ENCODE results near the gene PLB1. TPM values are rescaled to one million over a fixed set of nuclear protein-coding genes. Genes with fewer than 3 reads are reported as not detected.
A peak's percentile ranks its signal among the peaks of the same experiment; 100 is the strongest.
"Not testable (repeated sequence)": the region's sequence is repeated elsewhere in the genome, so short reads cannot be mapped to it uniquely, and the experiment has no call there.

PLB1 gene
- total and polyA plus RNA-seq, 3 experiments from 2014 or later, result 0.16 to 0.39 (median 0.35) TPM

GRCh38 chr2:28471701-28472236, 24.1 kb upstream of the PLB1 start:
- H3K9me3 ChIP-seq (ENCODE audit: low read length), result no peaks in the 10 kb centered on the region
- H3K27me3 ChIP-seq (ENCODE audit: insufficient read depth, low read length, poor library complexity, severe bottlenecking), result no peaks in the 10 kb centered on the region
- H3K4me3 ChIP-seq (ENCODE audit: low read length), result no peak overlapping the region
- Mint-ChIP-seq H3K27me3 (peaks cover 2 to 3% of the 10 kb centered on the region in 2 donors), H3K9me3 (peaks cover 0 to 7% (median 0%) of the 10 kb centered on the region in 5 donors), H3K27ac (peak overlapping the region in 2 of 8 donors; percentile 44 to 55), H3K4me1 (peaks cover 0 to 3% (median 2%) of the 10 kb centered on the region in 3 donors), H3K4me3 (no peak overlapping the region), H3K36me3 (no peaks in the 10 kb centered on the region)
- peaks cover 6% of the 10 kb centered on the region for H3K4me1 ChIP-seq (ENCODE audit: insufficient read depth, low read length)
- POLR2A ChIA-PET, result no interaction called here
- no peaks in the 10 kb centered on the region for H3K36me3 ChIP-seq (ENCODE audit: insufficient read depth, low read length)
- no peak for DNase-seq
- CTCF ChIA-PET, result no interaction called here
- H3K27ac ChIP-seq (ENCODE audit: low read depth, low read length), result no peak overlapping the region

DNA sequence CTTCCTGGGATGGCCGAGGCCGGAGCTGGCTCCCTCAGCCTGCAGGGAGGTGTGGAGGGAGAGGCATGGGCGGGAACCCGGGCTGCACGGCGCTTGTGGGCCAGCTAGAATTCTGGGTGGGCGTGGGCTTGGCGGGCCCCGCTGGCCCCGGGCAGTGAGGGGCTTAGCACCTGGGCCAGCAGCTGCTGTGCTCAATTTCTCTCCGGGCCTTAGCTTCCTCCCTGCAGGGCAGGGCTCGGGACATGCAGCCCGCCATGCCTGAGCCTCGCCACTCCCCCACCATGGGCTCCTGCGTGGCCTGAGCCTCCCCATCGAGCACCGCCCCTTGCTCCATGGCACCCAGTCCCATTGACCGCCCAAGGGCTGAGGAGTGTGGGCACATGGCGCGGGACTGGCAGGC, 23.2 kb upstream of the PLB1 start:
- POLR2A ChIA-PET, H3K9me3 Mint-ChIP-seq: not testable (repeated sequence)

GRCh38 chr2:28475088-28475595, 20.7 kb upstream of the PLB1 start:
- Mint-ChIP-seq H3K9me3 (peaks cover 0 to 7% (median 0%) of the 10 kb centered on the region in 5 donors), H3K27ac (no peak overlapping the region), H3K36me3 (no peaks in the 10 kb centered on the region), H3K4me3 (no peak overlapping the region), H3K4me1 (peaks cover 0 to 1% (median 1%) of the 10 kb centered on the region in 3 donors), H3K27me3 (peaks cover 0 to 2% of the 10 kb centered on the region in 2 donors)
- Histone ChIP-seq H3K9me3 (ENCODE audit: low read length) (no peaks in the 10 kb centered on the region), H3K36me3 (ENCODE audit: insufficient read depth, low read length) (no peaks in the 10 kb centered on the region), H3K27me3 (ENCODE audit: insufficient read depth, low read length, poor library complexity, severe bottlenecking) (no peaks in the 10 kb centered on the region), H3K4me3 (ENCODE audit: low read length) (no peak overlapping the region), H3K4me1 (ENCODE audit: insufficient read depth, low read length) (peaks cover 6% of the 10 kb centered on the region), H3K27ac (ENCODE audit: low read depth, low read length) (no peak overlapping the region)
- ChIA-PET CTCF (no interaction called here), POLR2A (no interaction called here)
- no peak for DNase-seq

More for the DNA sequence above, 23.2 kb upstream of the PLB1 start:
- H3K4me3 Mint-ChIP-seq; H3K27me3 ChIP-seq (ENCODE audit: insufficient read depth, low read length, poor library complexity, severe bottlenecking); H3K4me3 ChIP-seq (ENCODE audit: low read length); H3K4me1 ChIP-seq (ENCODE audit: insufficient read depth, low read length); H3K36me3 ChIP-seq (ENCODE audit: insufficient read depth, low read length); H3K27me3 Mint-ChIP-seq; H3K4me1 Mint-ChIP-seq; H3K9me3 ChIP-seq (ENCODE audit: low read length); H3K27ac Mint-ChIP-seq; H3K36me3 Mint-ChIP-seq; DNase-seq; H3K27ac ChIP-seq (ENCODE audit: low read depth, low read length): not testable (repeated sequence)
- CTCF ChIA-PET, result interaction anchor here (1.3 kb wide), 1 partner anchor 18 kb away, joined by 3 read pairs; no protein-coding TSS in a partner anchor

DNA sequence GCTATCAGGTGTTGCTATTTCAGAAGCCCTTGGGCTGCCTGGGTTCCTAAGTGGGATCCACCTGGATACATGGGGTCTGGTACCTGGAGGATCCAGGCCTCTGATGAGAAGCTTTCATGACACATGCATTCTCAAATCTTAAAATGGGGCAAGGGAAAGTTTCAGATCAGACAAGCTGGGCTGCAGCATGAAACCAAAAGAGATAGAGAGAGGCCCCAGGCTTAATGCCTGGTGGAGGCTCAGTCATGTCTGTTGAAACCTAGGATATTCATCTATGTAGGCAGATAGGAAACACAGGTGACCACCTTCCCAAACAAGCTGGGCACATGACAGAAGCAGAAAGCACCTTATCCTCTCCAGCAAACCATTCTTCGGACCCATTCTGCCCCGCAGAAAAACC, 18.8 kb upstream of the PLB1 start:
- ChIA-PET CTCF (no interaction called here), POLR2A (no interaction called here)
- Mint-ChIP-seq H3K27ac (no peak overlapping the region), H3K4me1 (no peaks in the 10 kb centered on the region), H3K27me3 (peaks cover 0 to 2% of the 10 kb centered on the region in 2 donors), H3K4me3 (no peak overlapping the region), H3K9me3 (peaks cover 0 to 7% (median 0%) of the 10 kb centered on the region in 5 donors), H3K36me3 (peaks cover 0 to 1% (median 0%) of the 10 kb centered on the region in 3 donors)
- H3K4me1 ChIP-seq (ENCODE audit: insufficient read depth, low read length), result no peaks in the 10 kb centered on the region
- no peaks in the 10 kb centered on the region for H3K27me3 ChIP-seq (ENCODE audit: insufficient read depth, low read length, poor library complexity, severe bottlenecking)
- no peak overlapping the region for H3K27ac ChIP-seq (ENCODE audit: low read depth, low read length)
- H3K9me3 ChIP-seq (ENCODE audit: low read length), result no peaks in the 10 kb centered on the region
- DNase-seq, result no peak
- H3K4me3 ChIP-seq (ENCODE audit: low read length), result no peak overlapping the region
- no peaks in the 10 kb centered on the region for H3K36me3 ChIP-seq (ENCODE audit: insufficient read depth, low read length)

DNA sequence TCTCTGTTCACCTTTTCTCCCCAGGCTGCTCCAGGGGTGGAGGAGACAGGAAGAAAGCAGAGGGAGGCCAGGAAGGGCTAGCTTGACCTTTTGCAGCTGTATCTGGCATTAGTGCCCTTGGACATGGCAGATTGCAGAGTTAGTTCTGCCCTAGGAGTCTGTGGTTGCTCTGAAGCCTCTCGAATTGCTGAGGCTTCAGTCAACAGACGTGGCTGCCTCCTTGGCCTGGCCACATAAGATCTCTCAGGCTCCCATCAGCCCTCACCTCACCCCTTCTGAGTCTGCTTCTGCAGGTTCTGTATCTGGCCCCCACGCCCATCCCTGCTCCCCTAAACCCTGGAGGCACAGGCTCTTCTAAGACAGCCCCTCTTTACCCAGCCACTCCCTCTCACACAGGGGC, 18.2 kb upstream of the PLB1 start:
- DNase-seq, result no peak
- ChIA-PET CTCF (no interaction called here), POLR2A (no interaction called here)
- Histone ChIP-seq H3K27me3 (ENCODE audit: insufficient read depth, low read length, poor library complexity, severe bottlenecking) (no peaks in the 10 kb centered on the region), H3K4me3 (ENCODE audit: low read length) (no peak overlapping the region), H3K4me1 (ENCODE audit: insufficient read depth, low read length) (no peaks in the 10 kb centered on the region), H3K36me3 (ENCODE audit: insufficient read depth, low read length) (no peaks in the 10 kb centered on the region), H3K9me3 (ENCODE audit: low read length) (no peaks in the 10 kb centered on the region), H3K27ac (ENCODE audit: low read depth, low read length) (no peak overlapping the region)
- Mint-ChIP-seq H3K4me3 (no peak overlapping the region), H3K27me3 (peaks cover 2 to 3% of the 10 kb centered on the region in 2 donors), H3K4me1 (no peaks in the 10 kb centered on the region), H3K27ac (no peak overlapping the region), H3K9me3 (peaks cover 0 to 7% (median 0%) of the 10 kb centered on the region in 5 donors), H3K36me3 (peaks cover 0 to 1% (median 0%) of the 10 kb centered on the region in 3 donors)

DNA sequence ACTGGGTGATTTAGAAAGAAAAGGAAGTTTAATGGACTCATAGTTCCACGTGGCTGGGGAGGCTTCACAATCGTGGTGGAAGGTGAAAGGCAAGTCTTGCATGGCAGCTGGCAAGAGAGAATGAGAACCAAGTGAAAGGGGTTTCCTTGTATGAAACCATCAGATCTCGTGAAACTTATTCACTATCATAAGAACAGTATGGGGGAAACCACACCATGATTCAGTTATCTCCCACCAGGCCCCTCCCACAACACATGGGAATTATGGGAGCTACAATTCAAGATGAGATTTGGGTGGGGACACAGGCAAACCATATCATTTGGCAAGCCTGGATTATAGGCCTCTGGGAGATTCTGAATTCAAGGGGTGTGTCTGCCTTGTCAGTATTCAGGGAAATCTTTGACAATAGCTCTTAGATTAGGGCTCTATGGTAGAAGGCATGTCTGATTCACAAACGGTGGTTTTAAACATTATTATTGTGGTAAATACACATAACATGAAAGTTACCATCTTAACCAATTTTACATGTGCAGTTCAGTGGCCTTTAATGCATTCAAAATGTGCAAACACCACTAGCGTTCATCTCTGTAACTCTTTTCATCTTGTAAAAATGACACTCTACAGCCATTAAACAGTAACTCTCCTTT, 15.3 kb upstream of the PLB1 start:
- H3K4me1 Mint-ChIP-seq, result no peaks in the 10 kb centered on the region
- H3K27ac Mint-ChIP-seq, result no peak overlapping the region
- peaks cover 0 to 1% (median 0%) of the 10 kb centered on the region in 3 donors for H3K36me3 Mint-ChIP-seq
- no peak overlapping the region for H3K27ac ChIP-seq (ENCODE audit: low read depth, low read length)
- H3K36me3 ChIP-seq (ENCODE audit: insufficient read depth, low read length), result no peaks in the 10 kb centered on the region
- no peaks in the 10 kb centered on the region for H3K27me3 ChIP-seq (ENCODE audit: insufficient read depth, low read length, poor library complexity, severe bottlenecking)
- no peak for DNase-seq
- H3K4me3 Mint-ChIP-seq, result no peak overlapping the region
- peaks cover 0 to 3% (median 0%) of the 10 kb centered on the region in 5 donors for H3K9me3 Mint-ChIP-seq
- ChIA-PET POLR2A (no interaction called here), CTCF (no interaction called here)
- peaks cover 2 to 10% of the 10 kb centered on the region in 2 donors for H3K27me3 Mint-ChIP-seq
- H3K4me3 ChIP-seq (ENCODE audit: low read length), result no peak overlapping the region
- H3K4me1 ChIP-seq (ENCODE audit: insufficient read depth, low read length), result no peaks in the 10 kb centered on the region
- no peaks in the 10 kb centered on the region for H3K9me3 ChIP-seq (ENCODE audit: low read length)

DNA sequence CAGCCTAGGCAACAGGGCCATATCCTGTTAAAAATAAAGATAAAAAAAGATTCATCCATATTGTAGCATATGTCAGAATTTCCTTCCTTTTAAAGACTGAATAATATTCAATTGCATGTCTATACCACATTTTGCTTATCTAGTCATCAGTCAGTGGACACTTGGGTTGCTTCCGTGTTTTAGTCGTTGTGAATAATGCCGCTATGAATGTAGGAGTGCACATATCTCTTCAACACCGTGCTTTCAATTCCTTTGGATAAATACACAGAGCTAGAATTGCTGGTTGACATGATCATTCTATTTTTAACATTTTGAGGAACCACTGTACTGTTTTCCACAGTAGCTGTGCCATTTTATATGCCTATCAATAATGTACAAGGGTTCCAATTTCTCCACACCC, 14.0 kb upstream of the PLB1 start:
- no peak overlapping the region for H3K27ac Mint-ChIP-seq
- Histone ChIP-seq H3K27me3 (ENCODE audit: insufficient read depth, low read length, poor library complexity, severe bottlenecking) (no peaks in the 10 kb centered on the region), H3K27ac (ENCODE audit: low read depth, low read length) (no peak overlapping the region), H3K9me3 (ENCODE audit: low read length) (no peaks in the 10 kb centered on the region), H3K4me3 (ENCODE audit: low read length) (no peak overlapping the region), H3K36me3 (ENCODE audit: insufficient read depth, low read length) (no peaks in the 10 kb centered on the region), H3K4me1 (ENCODE audit: insufficient read depth, low read length) (no peaks in the 10 kb centered on the region)
- ChIA-PET POLR2A (no interaction called here), CTCF (no interaction called here)
- H3K4me1 Mint-ChIP-seq, result no peaks in the 10 kb centered on the region
- no peak for DNase-seq
- H3K9me3 Mint-ChIP-seq, result no peaks in the 10 kb centered on the region
- peaks cover 2 to 10% of the 10 kb centered on the region in 2 donors for H3K27me3 Mint-ChIP-seq
- peaks cover 0 to 1% (median 0%) of the 10 kb centered on the region in 3 donors for H3K36me3 Mint-ChIP-seq
- H3K4me3 Mint-ChIP-seq, result no peak overlapping the region

DNA sequence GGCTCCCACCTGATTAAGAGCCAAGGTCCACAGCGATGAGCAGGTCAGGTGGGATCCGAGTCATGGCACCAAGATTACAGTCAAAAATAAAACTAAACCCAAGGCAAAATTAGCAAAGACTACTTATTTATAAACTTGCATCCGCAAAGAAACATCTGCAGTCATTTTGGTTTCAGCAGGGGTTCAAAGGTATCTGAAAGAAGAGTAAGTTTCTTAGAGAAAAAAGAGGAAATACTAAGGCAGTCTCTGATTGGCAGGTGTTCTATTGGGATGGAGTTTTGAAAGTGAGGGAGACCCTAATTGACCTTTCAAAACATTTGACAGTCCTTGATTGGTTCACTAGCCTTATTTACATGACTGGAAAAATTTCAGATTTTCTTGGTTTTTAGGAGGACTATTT, 11.0 kb upstream of the PLB1 start:
- Histone ChIP-seq H3K9me3 (ENCODE audit: low read length) (no peaks in the 10 kb centered on the region), H3K27ac (ENCODE audit: low read depth, low read length) (no peak overlapping the region), H3K4me1 (ENCODE audit: insufficient read depth, low read length) (no peaks in the 10 kb centered on the region), H3K4me3 (ENCODE audit: low read length) (no peak overlapping the region), H3K36me3 (ENCODE audit: insufficient read depth, low read length) (no peaks in the 10 kb centered on the region), H3K27me3 (ENCODE audit: insufficient read depth, low read length, poor library complexity, severe bottlenecking) (no peaks in the 10 kb centered on the region)
- ChIA-PET CTCF (no interaction called here), POLR2A (no interaction called here)
- no peaks in the 10 kb centered on the region for H3K4me1 Mint-ChIP-seq
- H3K4me3 Mint-ChIP-seq, result no peak overlapping the region
- H3K27me3 Mint-ChIP-seq, result peaks cover 2 to 10% of the 10 kb centered on the region in 2 donors
- H3K36me3 Mint-ChIP-seq, result peaks cover 0 to 1% (median 0%) of the 10 kb centered on the region in 3 donors
- no peaks in the 10 kb centered on the region for H3K9me3 Mint-ChIP-seq
- DNase-seq, result no peak
- H3K27ac Mint-ChIP-seq, result no peak overlapping the region
